COLO668 (cell line): ENCODE measurements around the gene BMPER.

Experiments
- DNase-seq: peaks from one replicate; lab custom pipeline; 2025; ENCODE audit not compliant: unreplicated experiment; lab: John Stamatoyannopoulos, UW

BMPER gene

DNA sequence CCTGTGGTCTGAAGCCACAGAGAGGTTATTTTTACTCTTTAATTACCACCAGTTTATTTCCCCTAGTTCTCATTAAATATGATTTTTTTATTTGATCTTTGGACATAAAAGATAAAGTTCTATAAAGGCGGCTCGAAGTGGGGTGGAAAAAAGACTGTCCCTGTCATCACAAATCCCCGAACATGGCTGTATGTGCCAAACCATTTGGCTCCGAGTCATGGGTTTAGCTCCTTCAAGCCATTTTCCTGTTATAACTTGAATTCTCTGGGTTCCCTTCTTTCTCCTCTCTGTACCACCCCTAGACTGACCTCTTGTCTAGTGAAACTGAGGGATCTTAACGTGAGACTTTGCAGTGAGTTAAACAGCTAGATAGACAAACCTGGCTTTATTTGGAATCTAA lies 181.6 kb downstream of the BMPER start:
- no peak for DNase-seq

DNA sequence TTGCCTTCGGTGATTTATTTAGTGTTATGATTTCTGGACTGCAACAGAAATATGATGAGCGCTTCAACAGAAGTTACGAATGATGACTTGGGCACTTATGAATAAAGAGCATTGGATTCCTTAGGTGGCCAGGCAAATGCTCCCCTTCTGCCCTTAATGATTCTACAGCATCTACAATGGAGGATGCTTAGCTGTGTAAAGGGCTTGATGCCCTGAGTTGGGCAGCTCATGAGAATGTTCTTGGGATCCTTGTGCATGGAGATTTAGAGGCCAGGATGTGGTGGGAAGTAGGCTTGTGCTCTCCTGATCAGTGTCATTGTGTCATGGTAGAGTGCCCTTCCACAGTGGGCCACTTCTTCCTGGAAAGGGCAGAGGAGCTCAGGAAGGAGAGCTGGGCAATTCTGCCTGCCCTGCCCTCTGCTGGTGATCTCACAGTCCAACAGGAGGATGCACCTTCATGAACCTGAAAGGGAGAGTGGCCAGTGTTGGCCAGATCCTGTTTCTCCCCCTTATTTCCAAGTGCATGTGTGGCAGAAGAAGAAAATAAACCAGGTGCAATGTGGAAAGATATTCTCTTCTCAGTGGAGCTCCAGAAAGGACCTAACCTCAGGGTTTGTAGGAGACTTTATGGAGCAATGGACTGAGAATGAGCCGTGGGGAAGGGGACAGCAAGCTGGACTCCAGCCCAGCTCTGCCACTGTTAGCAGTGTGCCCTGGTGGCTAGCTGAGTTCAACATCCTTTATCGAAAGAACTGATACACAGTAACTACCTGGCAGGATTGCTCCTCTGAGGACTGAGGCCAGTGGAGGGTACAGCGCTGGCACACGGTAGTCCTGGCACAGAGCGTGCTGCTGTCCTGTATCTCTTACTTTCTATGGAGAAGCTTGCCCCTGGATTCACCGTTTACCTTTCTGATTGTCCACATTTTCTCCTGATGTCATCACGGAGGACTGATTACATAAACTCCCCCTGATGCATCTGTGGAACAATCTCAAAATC lies 182.9 kb downstream of the BMPER start:
- DNase-seq: peak; percentile 44

DNA sequence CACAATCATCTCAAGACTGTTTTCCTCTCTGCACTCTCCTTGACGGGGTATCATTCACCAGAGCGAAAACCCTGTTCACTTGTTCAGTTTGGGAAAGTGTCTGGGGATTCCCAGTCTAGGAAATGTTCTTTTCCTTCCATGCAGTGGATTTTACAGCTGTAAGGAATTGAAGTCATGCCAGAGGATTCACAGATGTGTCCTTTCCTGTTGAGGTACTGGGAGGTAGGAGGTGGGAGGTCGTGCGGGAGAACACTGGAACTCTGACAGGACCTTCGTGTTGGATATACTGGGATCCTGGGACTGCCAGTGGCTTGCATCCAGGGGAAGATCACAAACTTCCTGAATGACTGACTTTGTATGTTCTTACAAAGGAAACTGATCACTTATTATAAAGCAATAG lies 185.5 kb downstream of the BMPER start:
- no peak for DNase-seq

DNA sequence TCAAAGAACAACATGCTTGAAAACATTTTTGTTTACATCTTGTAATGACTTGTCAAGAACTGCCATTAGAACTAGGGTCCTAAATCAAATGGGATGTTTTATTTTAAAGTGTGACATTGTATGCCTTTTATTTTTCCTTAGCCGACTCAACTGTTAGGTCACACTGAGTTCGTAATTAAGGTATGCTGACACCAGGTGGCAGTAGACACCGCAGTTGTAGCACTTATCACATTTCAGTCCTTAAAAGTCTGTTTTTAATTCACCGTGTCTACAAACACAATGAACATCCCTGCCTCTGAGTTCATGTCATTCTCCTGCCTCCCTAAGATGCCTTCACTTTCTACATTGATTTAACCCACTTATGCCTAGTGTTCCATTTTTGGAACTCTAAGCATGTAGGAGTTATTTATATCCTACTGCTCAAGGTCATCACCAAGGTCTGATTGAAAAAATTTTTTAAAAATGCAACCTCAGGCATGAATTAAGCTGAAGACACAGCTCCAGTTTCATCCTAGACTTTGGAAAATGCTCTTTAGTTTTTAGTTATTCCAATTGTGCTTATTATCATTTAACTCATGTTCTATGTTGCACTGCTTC lies 186.1 kb downstream of the BMPER start:
- peak; percentile 16 for DNase-seq

DNA sequence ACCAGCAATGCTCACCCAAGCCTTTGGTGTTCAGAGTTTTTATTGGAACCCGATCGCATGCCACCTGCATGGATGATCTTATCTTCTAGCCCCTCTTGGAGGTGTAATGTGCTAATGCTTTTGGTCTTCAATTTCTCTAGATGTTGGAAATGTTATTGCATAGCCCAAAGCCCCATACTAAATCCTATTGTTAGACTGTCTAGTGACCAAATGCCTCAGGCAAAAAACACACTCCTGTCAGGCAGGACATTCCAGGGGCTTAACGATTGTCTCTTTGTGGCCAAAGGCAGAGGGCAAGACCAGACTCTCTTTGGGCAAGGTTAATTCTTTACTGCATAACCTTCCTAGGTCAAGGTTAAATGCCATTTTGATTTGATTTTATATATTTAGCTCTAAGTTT lies 187.9 kb downstream of the BMPER start:
- DNase-seq: no peak

DNA sequence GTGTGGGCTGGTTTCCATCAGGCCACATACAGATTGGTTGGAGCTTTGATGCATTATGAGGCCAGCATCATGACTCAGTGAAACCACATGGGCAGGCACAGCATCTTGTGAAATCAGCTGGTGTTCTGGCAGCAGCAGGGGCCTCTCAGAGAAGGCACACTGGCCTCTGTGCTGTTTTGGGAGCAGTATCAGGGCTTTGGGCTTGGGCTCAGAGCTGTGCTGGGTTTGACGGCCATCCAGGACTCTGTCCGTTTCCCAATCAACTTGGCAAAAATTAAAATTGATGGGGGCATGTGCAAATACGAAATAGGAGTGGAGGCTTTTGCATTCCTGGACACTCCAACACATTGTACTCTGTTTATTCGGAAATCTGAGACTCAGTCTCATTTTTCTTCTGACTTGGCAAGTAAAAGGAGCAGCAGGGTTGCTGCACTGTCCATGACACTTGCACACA lies 190.9 kb downstream of the BMPER start:
- no peak for DNase-seq

DNA sequence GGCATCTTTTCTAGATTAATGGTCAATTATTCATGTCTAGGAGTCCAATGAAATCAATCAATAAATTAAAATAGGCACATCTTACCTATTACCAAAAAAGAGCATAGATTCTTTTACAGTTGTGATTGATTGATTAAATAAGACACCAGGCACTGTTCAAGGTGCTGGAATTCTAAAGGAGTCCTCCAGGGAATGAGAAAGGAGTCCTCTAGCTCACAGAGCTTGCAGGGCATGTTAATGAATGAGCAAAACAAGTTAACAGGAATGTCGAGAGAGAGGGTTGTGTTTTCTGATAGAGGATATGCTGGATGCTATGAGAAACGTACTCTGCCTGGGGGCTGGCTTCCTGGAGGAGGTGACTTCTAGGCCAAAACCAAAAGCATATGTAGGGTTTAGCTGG lies 191.4 kb downstream of the BMPER start:
- DNase-seq: no peak

- DNase-seq: no peak
Observed at GRCh38 chr7:34100661-34101060, 195.3 kb downstream of the BMPER start.

GRCh38 chr7:34104115-34104514 lies 198.8 kb downstream of the BMPER start:
- DNase-seq: no peak

- DNase-seq: no peak
Observed at GRCh38 chr7:34104992-34105391, 199.7 kb downstream of the BMPER start.

DNA sequence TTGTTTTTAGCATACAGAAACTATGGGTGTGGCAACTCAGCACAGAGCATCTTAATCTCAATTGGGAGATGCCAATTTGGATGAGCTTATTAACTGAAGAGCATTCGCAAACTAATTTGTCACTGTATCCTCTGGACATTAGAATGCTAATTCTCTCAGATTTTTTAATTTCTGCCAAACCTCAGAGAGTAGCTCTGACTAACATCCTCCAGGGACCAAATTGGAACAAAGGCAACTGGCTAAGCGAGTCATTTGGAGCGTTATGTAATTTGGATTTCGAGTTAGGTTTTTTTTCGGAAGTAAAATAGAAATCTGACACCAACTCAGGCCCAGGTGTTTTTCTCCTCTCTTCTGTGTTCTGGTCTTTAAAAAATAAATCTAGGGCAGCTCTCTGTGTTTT lies 201.9 kb downstream of the BMPER start:
- no peak for DNase-seq

- DNase-seq: no peak
Observed at GRCh38 chr7:34108165-34108564, 202.8 kb downstream of the BMPER start.

DNA sequence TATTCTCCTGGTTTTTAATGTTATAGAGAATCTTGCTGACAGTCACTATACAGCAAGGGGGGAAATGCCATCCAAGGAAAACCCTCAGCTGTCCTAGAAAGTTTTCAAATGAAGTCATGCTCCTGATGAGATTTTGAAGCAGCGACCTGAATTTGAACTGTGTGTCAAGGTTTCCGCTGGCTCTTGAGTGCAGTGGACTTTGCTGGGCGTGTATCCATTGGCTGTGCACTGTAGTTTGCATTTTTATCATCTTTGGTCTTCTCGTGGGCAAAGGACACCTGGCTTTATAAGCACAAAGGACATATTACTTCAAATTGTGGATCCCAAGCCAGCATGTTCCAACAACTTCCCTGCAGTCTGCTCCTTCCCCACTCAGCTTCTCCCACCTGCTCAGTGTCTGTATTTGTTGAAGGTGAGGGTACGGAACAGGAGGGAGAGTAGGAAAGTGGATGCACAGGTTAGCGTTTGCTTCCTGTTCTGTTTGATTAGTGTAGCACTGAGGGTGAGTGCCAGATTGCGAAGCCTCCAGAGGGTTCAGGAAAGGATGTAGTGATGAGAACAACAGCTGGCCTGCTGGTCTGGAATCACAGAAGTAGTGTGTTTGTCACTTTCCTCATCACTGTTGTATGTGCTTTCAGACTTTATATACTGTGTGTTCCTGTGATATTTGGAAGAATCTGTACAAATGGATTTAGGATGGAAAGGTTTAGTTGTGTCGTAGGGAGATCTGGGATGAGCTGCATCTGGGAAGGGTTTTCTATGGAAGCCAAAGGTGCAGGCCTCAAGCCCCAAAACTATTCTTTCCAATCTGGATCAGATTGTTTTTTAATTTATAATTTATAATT lies 204.8 kb downstream of the BMPER start:
- DNase-seq: no peak

- DNase-seq: no peak
Observed at GRCh38 chr7:34111031-34111430, 205.7 kb downstream of the BMPER start.

- DNase-seq: no peak
Observed at GRCh38 chr7:34115503-34115902, 210.2 kb downstream of the BMPER start.

DNA sequence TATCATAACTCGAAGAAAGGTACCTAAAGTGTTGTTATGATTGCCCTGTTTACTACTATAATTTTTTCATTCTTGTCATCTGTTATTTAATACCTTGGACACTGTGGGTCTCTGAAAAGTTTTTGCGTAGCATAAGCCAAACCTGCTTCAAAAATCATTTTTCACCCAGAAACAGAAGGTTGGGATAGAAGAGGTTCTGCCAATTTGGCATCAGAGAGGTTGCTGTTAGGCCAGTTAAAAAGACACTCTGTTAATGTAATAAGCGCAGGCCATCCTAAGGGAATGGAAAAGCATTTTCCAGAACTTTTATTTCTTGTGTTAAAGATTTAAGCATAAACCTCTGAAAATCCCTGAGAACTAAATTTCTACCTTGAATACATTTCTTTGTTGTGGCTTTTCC lies 212.2 kb downstream of the BMPER start:
- DNase-seq: no peak

DNA sequence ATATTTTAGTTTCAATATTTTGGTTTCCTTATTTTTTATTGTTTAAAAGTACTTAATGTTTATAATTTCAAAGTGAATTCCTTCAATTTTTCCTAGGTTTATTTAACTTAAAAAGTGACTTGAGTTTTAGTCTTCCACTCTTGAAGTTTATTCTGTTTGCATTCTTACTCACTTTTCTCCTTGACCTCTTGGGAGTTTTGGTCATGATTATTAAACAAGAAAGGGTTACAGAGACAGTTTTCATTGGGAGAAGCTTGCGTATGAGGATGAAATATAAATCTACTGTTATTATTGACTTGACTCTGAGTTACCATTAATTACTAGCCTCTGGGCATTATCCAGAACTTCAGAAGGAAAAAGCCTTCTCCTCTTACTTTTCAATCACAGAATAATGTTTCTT lies 216.0 kb downstream of the BMPER start:
- no peak for DNase-seq

DNA sequence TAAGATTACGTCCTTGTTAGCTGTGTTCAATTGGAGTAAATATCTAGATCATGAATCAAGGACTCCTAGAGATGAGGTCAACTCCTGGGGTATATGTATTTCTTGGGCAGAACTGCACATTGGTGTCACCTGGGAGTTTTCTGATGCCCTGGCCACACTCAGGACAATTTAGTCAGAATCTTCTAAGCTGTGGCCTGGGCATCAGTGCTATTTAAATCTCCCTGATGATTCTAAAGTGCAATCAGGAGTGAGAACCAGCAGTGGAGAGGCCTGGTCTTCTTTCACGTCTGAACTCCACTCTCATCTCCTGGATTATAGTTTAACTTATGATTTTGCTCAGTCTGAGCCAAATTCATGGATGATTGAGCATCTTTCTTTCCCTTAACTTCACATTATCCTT lies 218.0 kb downstream of the BMPER start:
- no peak for DNase-seq

DNA sequence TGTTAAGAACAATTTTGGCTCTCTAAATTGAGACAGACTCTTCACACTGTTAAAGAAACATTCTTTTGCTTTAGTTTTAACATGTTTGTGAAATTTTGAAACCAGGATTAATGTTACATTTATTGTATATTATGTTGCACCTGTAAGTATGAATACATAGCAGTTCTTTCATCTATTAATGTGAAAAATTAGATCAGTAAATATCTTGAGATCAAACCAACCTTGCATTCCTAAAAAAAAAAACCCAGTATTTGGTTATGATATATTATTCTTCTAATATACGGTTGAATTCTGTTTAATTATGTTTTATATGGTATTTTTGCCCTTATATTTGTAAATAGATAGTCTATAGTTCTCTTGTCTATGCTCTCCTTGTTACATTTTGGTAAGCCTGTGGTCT lies 219.4 kb downstream of the BMPER start:
- DNase-seq: no peak

DNA sequence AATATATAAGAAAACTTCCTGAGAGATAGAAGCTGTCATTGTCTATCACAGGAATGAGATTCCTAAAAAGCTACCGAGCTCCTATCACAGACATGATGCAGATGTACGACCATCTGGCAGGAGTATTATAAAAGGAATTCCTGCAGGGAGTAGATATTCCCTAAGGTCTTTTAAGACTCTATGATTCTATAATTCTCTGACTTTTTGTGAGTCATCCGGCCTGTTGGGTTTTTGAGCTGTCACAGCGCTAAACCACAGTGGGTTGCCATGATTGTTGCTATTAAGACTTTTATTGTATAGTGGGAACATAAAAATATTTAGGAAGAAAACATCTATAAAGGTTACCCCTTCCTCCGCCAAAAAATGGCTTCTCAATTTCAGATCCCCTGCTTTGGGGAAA lies 223.4 kb downstream of the BMPER start:
- no peak for DNase-seq

DNA sequence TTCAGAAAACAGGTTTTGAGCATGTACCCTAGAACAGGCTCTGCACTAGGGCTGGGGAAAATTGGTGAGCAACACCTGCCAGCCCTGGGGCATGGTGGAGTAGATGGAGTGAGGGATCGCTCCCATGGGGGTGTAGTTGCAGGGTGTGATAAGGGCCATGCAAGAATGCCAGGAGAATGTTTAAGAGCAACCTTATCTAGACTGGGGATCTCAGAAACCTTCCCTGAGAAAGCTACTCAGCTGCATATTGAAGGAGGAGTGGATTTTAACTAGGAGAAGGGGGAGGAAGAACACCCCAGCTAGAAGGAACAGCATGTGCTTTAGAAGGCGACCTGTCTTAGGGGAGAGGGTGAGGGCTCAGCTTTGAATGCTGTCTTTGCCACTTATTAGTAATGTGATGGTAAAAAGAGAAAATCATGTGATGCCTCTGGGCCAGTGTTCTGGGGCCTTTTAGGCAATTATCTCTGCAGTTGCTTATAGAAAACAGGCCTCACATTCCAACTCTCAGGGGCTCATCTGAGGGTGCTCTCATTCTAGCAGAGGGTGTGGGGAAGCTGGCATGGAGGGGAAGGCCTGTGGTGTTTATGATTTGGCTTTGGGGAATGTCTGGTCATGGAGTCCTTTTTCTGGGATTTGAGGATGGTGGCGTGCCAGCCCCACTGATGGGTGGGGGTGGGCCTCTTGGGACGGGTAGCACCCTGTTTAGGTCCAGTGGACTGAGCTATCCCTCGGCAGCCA lies 225.4 kb downstream of the BMPER start:
- no peak for DNase-seq
